ENCODE measurements around the gene CYSRT1.

CYSRT1 gene

DNA sequence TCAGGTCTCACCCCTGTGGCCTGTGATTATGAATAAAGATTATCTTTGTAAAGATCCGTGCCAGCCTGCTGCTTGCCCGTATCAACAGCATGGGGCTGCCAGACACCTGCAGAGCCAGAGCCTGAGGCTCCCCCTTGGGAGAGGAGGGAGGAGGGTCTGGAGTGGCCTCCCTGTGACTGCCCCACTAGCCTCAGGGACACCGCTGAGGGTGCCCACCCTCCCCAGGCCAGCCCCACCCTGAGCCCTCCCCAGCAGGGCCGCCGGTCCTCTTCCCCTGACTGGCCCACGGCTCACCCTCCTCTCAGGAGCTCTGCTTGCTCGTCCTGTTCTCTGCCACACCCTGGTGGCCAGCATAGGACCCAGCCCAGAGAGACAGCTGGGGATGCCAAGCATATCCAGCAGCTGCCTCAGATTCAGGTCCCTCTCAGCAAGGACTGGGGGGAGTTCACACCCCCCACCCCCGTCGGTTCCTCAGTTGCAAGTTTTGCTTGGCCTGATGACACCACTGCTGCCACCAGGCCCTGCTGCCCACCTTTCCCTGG, 34.6 kb upstream of the CYSRT1 start:
- DNase-seq (ENCODE audit: low read depth) = no peak

- no peak for DNase-seq (ENCODE audit: low read depth)
Observed at GRCh38 chr9:137191245-137191644, 33.7 kb upstream of the CYSRT1 start.

DNA sequence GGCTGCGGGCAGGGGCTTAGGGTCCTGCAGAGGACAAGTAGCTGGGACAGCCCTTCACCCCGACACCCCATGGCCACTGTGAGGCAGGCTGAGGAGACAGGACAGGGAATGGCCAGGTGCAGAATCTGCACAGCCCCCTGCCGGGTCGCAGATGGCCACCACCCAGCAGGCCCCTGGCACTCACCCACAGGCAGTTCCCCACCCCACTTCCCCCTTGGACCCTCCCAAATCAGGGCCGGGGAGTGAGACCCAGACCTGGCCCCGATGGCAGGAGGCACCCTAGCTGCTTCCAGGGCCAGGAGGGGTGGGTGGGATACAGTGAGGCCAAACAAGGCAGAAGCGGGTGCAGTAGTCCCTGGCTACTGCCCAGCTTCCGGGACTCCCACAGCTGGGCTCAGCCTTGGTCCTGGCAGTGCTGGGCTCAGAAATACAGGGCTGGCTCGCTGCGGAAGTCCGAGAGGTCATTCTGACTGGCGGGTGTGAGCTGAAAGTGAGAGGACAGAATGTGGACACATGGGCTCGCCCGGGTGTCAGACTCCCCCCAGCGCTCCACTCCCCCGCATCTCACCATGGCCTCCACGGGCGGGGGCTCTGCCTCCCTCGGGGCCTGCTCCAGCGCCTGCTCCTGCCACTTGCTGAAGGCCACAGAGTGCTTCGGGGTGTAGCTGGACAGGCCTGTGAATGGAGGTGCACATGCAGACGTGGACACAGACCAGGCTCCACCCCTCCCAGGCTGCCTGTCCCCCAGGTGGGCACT, 33.1 kb upstream of the CYSRT1 start:
- DNase-seq (ENCODE audit: low read depth) = no peak

DNA sequence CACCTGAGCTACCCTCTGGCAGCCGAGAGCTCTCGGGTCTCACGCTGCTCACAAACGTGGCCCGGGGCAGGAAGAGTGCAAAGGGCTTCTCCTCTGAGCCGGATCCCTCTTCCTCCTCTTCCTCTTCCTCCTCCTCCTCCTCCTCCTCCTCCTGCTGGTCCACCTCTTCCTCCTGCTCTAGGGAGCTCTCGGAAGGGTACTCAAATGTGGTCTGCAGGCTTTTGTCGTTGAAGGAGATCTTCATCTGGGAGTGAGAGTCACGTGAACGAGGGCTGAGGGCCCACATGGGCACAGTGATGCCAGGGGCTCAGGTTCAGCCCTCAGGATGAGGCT, 32.6 kb upstream of the CYSRT1 start:
- no peak for DNase-seq (ENCODE audit: low read depth)

- DNase-seq (ENCODE audit: low read depth) = no peak
Observed at GRCh38 chr9:137192859-137193258, 32.1 kb upstream of the CYSRT1 start.

- no peak for DNase-seq (ENCODE audit: low read depth)
Observed at GRCh38 chr9:137193771-137194170, 31.2 kb upstream of the CYSRT1 start.

GRCh38 chr9:137194388-137194787, 30.6 kb upstream of the CYSRT1 start:
- DNase-seq (ENCODE audit: low read depth) = peak; percentile 68

- no peak for DNase-seq (ENCODE audit: low read depth)
Observed at GRCh38 chr9:137194909-137195308, 30.1 kb upstream of the CYSRT1 start.

DNA sequence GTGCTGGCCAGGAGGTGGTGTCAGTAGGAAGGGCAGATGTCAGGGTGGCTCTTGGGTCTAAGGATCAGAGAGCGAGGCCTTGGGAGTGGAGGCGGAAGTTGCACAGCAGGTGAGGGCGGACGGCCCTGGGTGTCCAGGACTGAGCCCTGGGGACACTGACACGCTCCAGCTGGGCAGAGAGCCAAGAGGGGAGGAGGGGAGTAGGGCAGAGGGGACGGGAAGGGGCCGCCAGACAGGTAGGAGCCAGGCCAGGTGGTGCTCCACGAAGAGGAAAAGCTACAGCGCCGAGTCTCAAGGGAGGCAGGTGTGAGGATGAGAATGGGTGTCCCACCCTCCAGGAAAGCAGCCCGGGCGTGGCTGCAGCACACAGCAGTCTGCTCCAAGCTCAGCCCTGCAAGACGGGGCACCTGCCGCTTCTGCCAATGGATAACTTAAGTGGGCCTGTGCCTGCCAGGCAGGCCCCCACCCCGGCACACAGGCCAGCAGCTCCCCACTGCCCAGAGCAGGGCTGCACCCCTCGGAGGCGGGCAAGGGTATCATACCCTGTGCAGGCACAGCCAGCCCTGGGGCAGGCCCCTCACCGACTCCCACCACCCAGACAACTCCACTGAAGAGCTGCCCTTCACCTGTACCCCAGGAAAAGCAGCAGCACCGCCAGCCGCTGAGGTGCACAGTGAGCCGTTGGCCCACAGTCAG, 29.3 kb upstream of the CYSRT1 start:
- DNase-seq (ENCODE audit: low read depth) = no peak

DNA sequence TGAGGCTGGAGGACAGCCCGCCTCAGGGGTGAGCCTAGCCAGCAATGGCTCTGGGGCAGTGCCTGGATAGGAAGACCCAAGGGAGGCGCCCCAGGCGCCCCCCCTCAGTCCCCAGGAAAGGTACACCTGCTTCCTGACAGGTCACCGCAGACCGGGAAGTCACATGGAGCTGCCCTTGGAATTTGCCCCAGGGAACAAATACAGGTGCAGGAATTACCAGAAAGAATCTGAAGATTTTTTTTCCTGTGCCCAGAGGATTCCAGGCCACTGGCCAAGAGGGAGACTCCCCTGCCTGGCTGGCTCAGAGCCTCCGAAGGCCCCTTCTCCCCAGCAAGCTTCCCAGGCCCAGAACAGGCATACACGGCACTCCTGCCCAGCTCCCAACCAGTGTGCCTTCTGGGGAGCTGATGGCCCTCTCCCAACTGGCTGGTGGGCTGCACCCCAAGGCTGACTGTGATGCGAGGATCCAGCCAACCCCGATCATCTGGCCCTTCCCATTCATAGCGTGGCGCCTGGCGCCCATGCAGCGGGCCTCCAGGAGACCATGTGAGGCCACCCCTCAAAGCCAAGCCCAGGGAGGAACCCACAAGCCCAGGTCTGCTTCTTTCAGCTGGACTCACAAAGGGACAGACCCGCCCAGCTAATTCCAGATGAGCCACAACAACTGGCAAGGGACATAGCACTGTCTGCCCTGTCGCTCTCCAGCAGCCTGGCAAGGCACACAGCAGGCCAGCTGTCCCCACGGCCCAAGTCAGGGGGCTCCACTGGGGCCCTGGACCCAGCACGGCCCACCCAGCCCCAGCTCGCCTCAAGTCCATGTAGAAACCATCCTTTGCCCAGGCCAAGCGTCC, 26.7 kb upstream of the CYSRT1 start:
- no peak for DNase-seq (ENCODE audit: low read depth)

DNA sequence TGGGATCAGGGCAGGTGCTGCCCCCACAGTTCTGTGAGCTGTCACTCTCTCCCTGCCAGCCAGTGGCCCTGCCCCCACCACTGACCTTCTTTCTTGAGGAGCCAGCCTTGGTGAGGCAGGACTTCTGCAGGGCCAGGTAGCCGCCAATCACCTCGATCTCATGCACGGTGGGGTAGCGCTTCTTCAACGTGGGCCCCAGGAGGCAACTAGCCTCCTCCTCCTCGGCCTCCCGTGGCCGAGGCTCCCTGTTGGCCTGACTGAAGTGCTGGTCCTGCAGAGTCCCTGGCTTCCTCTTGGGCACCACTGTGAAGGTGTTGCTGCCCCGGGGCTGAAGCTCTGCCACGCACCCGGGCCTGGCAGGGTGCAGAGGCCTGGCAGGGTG, 26.1 kb upstream of the CYSRT1 start:
- DNase-seq (ENCODE audit: low read depth) = no peak

DNA sequence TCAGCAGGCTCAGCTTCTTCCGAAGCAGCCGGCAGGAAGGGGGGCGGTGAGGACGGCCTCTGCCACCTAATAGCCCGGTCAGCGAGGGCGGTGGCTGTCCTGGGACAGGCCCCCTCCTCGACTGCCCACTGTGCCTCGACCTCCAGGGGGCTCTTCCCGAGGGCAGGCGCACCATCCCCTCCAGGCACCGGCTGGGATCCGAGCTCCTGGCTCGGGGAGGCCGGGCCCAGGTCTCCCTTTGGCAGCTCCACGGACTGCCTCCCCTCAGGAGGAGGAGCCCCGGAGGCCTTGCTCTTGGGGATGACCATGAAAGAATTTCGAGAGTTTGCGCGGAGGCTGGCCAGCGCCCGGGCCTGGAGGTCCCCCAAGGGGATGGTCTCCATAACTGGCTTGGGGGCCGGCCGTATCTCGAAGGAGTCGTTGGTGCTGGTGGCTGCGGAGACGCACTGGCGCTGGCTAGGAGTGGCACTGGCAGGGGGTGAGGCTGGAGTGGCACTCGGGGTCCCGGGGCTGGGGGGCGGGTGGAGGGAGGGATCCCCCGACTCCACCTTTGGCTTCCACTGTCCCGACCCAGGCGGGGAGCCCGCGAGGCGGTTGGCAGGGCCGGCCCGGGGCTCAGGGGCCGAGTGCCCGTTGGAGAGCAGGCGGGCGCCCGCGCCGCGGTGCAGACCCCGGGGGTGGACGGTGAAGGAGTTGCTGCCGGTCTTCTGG, 25.4 kb upstream of the CYSRT1 start:
- DNase-seq (ENCODE audit: low read depth) = peak; percentile 34

DNA sequence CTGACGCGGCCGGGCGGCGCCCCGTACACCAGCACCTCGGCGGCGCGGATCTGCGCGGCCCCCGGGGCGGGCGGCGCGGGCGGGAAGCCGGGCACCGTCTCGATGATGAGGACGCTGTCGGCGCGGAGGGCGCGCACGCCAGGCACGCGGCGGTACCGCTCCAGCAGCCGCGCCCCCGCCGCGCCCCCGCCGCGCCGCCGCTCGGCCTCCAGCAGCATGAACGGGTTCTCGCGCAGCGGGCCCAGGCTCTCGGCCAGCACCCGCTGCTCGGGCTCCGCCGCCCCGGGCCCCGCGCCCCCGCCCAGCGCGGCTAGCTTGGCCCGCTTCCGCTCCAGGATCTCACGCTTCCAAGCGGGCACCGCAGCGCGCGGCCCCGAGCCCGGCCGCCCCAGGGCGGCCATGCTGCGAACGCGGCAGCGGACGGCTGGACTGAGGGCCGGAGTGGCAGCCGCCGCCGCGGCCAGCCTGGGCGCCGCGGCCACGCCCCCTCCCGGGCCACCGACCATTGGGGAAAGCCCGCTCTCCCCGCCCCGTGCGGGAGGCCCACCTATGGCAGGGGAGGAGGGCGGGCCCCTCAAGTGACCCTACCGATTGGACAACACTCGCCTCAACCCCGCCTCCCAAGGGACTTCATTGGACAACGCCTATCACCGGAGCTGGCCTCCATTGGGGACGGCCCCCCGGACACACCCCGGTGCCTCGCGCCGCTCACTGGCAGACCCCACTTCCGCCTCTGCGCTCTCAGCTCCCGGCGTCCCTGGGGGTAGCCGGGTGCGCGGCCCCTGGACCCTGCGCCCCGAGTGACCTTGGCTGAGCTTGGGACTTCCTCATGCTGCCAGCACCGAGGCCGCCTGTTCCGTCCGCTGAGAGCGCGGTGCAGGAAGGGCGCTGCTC, 24.4 kb upstream of the CYSRT1 start, which contains the start of gene TPRN:
Gene TPRN (minus strand): TSS at position 431 of the 894 bp plus-strand sequence. CDS start 30 bp downstream, at position 401.
- DNase-seq (ENCODE audit: low read depth) = peak; percentile 98

- no peak for DNase-seq (ENCODE audit: low read depth)
Observed at GRCh38 chr9:137201205-137201868, 23.6 kb upstream of the CYSRT1 start.

GRCh38 chr9:137202966-137203365, 22.0 kb upstream of the CYSRT1 start:
- DNase-seq (ENCODE audit: low read depth) = no peak

DNA sequence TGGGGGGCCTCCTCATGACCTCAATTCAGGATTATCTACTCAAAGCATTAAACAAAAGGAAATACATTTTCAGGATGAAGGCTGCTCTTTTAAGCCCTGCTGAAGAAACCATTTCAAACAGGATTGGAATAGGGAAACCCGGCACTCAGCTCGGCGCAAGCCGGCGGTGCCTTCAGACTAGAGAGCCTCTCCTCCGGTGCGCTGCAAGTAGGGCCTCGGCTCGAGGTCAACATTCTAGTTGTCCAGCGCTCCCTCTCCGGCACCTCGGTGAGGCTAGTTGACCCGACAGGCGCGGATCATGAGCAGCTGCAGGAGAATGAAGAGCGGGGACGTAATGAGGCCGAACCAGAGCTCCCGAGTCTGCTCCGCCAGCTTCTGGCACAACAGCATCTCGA, 20.2 kb upstream of the CYSRT1 start:
- no peak for DNase-seq (ENCODE audit: low read depth)

GRCh38 chr9:137205126-137206069, 19.6 kb upstream of the CYSRT1 start, which contains the start of the genes NDOR1 and TMEM203:
NDOR1 (plus strand) TSS chr9:137205700; CDS start chr9:137205778, 78 bp downstream.
TMEM203 (minus strand) TSS chr9:137205648; CDS start chr9:137205414, 234 bp downstream.
- DNase-seq (ENCODE audit: low read depth) = peak; percentile 67

- DNase-seq (ENCODE audit: low read depth) = no peak
Observed at GRCh38 chr9:137206602-137207001, 18.4 kb upstream of the CYSRT1 start.

DNA sequence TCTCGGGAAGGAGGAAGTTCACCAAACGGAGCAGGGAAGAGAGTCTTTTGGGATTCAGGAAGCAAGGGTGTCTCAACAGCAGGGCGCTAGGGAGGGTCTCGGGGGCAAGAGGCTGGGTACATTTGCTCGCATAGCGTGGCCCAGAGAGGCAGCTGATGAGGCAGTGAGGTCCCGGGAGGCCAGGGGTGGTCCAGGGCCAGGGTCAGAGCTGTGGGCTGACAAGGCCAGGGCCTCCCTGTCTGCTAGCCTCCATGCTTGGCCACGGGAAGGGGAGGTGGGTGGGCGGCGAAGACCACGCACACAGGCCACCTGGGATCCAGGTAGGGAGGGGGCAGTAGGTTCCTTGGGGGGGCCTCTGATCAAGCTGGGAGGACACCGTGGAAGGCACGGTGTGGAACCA, 13.4 kb upstream of the CYSRT1 start:
- DNase-seq (ENCODE audit: low read depth) = no peak
